Measurements from ENCODE around the gene ERICH6. TPM values are rescaled to one million over a fixed set of nuclear protein-coding genes. Genes with fewer than 3 reads are reported as not detected.

ERICH6 gene
- not detected for total RNA-seq

DNA sequence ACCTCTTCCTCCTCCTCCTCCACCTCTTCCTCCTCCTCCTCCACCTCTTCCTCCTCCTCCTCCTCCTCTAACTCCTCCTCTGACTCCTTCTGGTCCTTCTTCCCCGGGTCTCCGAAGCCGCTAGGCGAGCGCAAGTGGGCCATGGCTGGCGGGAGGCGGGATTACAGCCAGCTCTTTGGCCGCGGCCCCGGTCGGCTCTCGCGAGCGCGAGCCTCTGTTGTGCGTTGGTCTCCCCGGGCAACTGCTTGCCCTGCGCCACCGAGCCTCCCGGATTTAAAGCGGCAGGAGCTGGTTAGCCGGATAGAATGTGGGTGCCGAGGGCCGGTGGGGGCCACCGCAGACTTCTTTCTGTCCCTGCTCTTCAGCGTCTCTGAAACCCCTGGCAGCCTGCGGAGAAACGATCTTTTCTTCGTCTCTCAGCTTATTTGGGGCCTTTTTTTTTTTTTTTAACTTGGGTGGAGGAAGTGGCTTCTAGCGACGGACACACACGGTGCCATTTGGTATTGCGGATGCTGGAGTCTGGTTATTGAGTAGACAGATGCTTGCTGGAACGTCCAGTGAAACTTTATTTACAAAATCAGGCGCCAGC, at the start of gene ERICH6:
TSS of gene ERICH6 (minus strand) at position 165 of the 589 bp plus-strand sequence. CDS start at position 143, 22 bp downstream.
- no peaks in the 10 kb centered on the region for H3K9me3 ChIP-seq
- peaks cover 4% of the 10 kb centered on the region in 2 donors for H3K4me1 ChIP-seq (ENCODE audit: control insufficient read depth in 1 of 2, low read depth in 2 of 2)
- H3K27ac ChIP-seq = peak within 1 kb of the TSS; percentile 47 to 79
- TF ChIP-seq, protein P1, sequence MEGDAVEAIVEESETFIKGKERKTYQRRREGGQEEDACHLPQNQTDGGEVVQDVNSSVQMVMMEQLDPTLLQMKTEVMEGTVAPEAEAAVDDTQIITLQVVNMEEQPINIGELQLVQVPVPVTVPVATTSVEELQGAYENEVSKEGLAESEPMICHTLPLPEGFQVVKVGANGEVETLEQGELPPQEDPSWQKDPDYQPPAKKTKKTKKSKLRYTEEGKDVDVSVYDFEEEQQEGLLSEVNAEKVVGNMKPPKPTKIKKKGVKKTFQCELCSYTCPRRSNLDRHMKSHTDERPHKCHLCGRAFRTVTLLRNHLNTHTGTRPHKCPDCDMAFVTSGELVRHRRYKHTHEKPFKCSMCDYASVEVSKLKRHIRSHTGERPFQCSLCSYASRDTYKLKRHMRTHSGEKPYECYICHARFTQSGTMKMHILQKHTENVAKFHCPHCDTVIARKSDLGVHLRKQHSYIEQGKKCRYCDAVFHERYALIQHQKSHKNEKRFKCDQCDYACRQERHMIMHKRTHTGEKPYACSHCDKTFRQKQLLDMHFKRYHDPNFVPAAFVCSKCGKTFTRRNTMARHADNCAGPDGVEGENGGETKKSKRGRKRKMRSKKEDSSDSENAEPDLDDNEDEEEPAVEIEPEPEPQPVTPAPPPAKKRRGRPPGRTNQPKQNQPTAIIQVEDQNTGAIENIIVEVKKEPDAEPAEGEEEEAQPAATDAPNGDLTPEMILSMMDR (IDR thresholded peaks at IDR 0.05) = peak; percentile 11
- DNase-seq (ENCODE audit: low spot score) (peak; percentile 74), ATAC-seq (ENCODE audit: insufficient number of reproducible peaks, low FRiP score, low read depth) (peak; percentile 93)
- H3K36me3 ChIP-seq = no peaks in the 10 kb centered on the region
- peak within 1 kb of the TSS; percentile 92 for H3K4me3 ChIP-seq
- no peaks in the 10 kb centered on the region for H3K27me3 ChIP-seq (replicated peaks; ENCODE audit: insufficient read depth)

DNA sequence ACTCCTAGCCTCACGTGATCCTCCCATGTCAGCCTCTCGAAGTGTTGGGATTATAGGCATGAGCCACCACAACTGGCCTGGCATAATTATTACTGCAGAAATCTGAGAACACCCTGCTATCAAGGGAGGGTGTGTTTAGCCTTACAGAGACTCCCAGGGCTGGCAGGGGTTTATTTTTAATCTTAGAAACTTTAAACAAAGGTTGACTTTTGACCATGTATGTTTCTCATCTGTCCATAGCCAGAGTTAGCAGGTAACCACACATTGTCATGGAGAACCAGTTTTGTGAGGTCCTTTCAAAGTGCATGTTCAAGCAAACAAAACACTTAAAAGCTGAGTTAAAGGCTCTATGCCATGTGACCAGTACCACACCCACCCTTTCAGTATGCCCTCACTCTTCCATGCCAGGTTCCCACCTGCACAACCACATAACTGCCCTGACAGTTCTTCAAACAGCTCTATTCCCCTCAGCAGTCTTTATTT, 48.1 kb upstream of the ERICH6 start:
- no peak for DNase-seq (ENCODE audit: low spot score)

DNA sequence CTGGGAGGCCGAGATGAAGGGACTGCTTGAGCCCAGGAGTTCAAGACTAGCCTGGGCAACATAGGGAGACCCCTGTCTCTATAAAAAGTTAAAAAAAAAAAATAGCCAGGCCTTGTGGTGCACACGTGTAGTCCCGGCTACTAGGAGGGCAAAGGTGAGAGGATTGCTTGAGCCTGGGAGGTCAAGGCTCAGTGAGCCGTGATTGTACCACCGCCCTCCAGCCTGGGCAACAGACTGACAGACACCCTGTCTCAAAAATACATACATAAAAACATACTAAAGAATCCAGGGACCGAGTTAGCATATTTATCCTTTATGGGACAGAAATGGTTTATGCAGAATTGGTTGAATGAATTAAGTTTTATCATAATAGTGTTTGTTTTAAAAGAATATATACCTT, 45.5 kb upstream of the ERICH6 start:
- DNase-seq (ENCODE audit: low spot score) = no peak

More for the DNA sequence above, 48.1 kb upstream of the ERICH6 start:
- H3K36me3 ChIP-seq = no peaks in the 10 kb centered on the region
- no peak overlapping the region for H3K4me3 ChIP-seq
- TF ChIP-seq, protein P1 (IDR thresholded peaks at IDR 0.05) = no peak
- H3K27me3 ChIP-seq (replicated peaks; ENCODE audit: insufficient read depth) = no peaks in the 10 kb centered on the region
- ATAC-seq (ENCODE audit: insufficient number of reproducible peaks, low FRiP score, low read depth) = no peak
- H3K27ac ChIP-seq = no peak overlapping the region
- H3K9me3 ChIP-seq = no peaks in the 10 kb centered on the region
- peaks cover 20 to 59% of the 10 kb centered on the region in 2 donors for H3K4me1 ChIP-seq (ENCODE audit: control insufficient read depth in 1 of 2, low read depth in 2 of 2)

DNA sequence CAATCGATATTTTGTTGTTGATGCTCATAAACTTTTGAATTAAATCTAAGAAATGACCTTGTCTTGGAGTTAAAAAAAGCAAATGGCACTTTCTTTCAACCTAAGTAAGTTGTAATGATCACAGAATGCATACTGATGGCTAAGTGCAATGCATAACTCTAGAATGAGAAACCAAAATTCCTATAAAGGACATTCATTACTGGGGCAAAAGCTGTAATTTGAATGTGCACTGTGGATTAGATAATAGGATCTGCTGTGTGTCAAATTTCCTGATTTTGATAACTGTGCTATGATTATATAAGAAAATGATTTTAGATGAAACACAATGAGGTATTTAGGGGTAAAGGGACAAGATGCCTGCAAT, 44.9 kb upstream of the ERICH6 start:
- TF ChIP-seq, protein P1 (IDR thresholded peaks at IDR 0.05) = no peak
- no peak for DNase-seq (ENCODE audit: low spot score)
- peaks cover 33 to 70% of the 10 kb centered on the region in 2 donors for H3K4me1 ChIP-seq (ENCODE audit: control insufficient read depth in 1 of 2, low read depth in 2 of 2)

More for the DNA sequence above, 45.5 kb upstream of the ERICH6 start:
- no peaks in the 10 kb centered on the region for H3K9me3 ChIP-seq
- no peak overlapping the region for H3K4me3 ChIP-seq
- H3K4me1 ChIP-seq (ENCODE audit: control insufficient read depth in 1 of 2, low read depth in 2 of 2) = peaks cover 27 to 65% of the 10 kb centered on the region in 2 donors
- H3K27ac ChIP-seq = no peak overlapping the region
- no peaks in the 10 kb centered on the region for H3K27me3 ChIP-seq (replicated peaks; ENCODE audit: insufficient read depth)
- TF ChIP-seq, protein P1 (IDR thresholded peaks at IDR 0.05) = no peak
- no peaks in the 10 kb centered on the region for H3K36me3 ChIP-seq
- ATAC-seq (ENCODE audit: insufficient number of reproducible peaks, low FRiP score, low read depth) = no peak

DNA sequence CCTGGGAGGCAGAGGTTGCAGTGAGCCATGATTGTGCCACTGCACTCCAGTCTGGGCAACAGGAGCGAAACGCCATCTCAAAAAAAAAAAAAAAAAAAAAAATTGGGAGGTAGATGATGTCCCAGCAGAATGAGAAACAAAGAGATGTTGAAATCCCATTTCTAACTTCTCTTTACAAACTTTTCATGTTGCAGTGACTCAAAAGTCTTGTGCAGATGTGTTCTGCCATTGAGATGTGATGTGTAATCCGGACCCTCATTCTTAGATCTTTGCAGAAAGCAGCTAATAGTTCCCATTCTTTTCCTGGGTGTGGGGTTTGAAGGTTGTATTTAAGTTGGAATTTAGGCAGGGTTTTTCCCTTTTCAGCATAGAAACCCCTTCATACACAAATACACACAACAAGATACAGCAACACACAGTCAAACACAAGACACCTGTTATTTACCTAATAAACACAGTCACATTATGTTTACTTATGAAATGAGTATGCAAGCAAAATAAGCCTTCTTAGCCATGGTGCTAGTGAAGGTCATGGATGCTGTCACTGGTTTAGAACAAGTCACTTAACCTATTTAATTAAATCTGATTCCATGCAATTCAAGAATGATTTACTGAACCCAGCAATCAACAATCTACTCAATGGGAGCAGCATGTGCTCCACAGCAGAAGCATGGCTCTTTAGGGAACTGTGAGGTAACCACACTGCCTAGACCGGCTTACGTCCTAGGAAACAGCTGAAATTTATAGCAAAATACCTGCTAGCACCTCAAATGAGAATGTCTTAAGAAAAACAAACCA, 44.4 kb upstream of the ERICH6 start:
- Histone ChIP-seq H3K36me3 (no peaks in the 10 kb centered on the region), H3K9me3 (no peaks in the 10 kb centered on the region), H3K4me1 (ENCODE audit: control insufficient read depth in 1 of 2, low read depth in 2 of 2) (peaks cover 38 to 76% of the 10 kb centered on the region in 2 donors), H3K27ac (no peak overlapping the region), H3K27me3 (replicated peaks; ENCODE audit: insufficient read depth) (no peaks in the 10 kb centered on the region), H3K4me3 (no peak overlapping the region)
- TF ChIP-seq, protein P1 (IDR thresholded peaks at IDR 0.05) = no peak
- no peak for ATAC-seq (ENCODE audit: insufficient number of reproducible peaks, low FRiP score, low read depth)
- no peak for DNase-seq (ENCODE audit: low spot score)

More for the DNA sequence above, 44.9 kb upstream of the ERICH6 start:
- Histone ChIP-seq H3K9me3 (no peaks in the 10 kb centered on the region), H3K4me3 (no peak overlapping the region), H3K36me3 (no peaks in the 10 kb centered on the region), H3K27me3 (replicated peaks; ENCODE audit: insufficient read depth) (no peaks in the 10 kb centered on the region), H3K27ac (no peak overlapping the region)
- no peak for ATAC-seq (ENCODE audit: insufficient number of reproducible peaks, low FRiP score, low read depth)
